Endothelial cell of umbilical vein (primary cell): ENCODE data around the gene TDRD3. TPM values are rescaled to one million over a fixed set of nuclear protein-coding genes. Genes with fewer than 3 reads are reported as not detected.

ENCODE experiments used
- BruUV-seq: library from RNA; stranded (reverse); fragments of 400-500 nt; replicated peaks from 2 replicates; lab custom pipeline; 2021; lab: Mats Ljungman, UMichigan
- CTCF ChIA-PET: fragments of 300-600, 350-600 bp; sonication (Branson Sonifier 250); formaldehyde crosslinking; loops from one replicate; lab custom pipeline; 2021; ENCODE audit warnings: antibody characterized with exemption, inconsistent platforms; lab: Charles Lee
- POLR2A ChIA-PET: fragments of 300-600, 350-600 bp; sonication (Branson Sonifier 250); formaldehyde crosslinking; loops from one replicate; lab custom pipeline; 2021; ENCODE audit warnings: antibody characterized with exemption, inconsistent platforms; lab: Charles Lee
- DNase-seq: peaks from one replicate; pipeline ENCODE4 v3.0.0-alpha.2; 2011; ENCODE audit warnings: low read depth, low spot score
- FAIRE-seq: peaks from 2 replicates; lab custom pipeline; 2011; peaks lifted over from hg19 to GRCh38; lab: Jason Lieb, UNC
- H2AFZ ChIP-seq: 2 replicates; pipeline ENCODE4 v1.6.0; 2012; ENCODE audit warnings: low read depth, low read length, control low read depth, inconsistent platforms
- H3K27ac ChIP-seq: 2 replicates; pipeline ENCODE4 v1.5.1; 2011; ENCODE audit warnings: low read depth, mild to moderate bottlenecking, control low read depth, low read length, moderate library complexity; ENCODE audit not compliant: insufficient read depth
- H3K27me3 ChIP-seq, 2 experiments: 2 replicates each; pipeline versions ENCODE4 v1.6.0 to v1.6.1; 2011; ENCODE audit warnings: low read length in 2 of 2, mixed read lengths in 1 of 2; ENCODE audit not compliant: control insufficient read depth in 2 of 2, insufficient read depth in 2 of 2
- H3K36me3 ChIP-seq, 2 experiments: 2 replicates in 1 of 2; 3 replicates in 1 of 2; pipeline ENCODE4 v1.5.1; 2011; ENCODE audit warnings: low read length in 2 of 2, mild to moderate bottlenecking in 1 of 2, moderate library complexity in 1 of 2; ENCODE audit not compliant: control insufficient read depth in 2 of 2, insufficient read depth in 2 of 2; ENCODE audit errors: extremely low read depth in 1 of 2
- H3K4me1 ChIP-seq: 3 replicates; pipeline ENCODE4 v1.5.1; 2011; ENCODE audit warnings: mild to moderate bottlenecking, low read length; ENCODE audit not compliant: control insufficient read depth, insufficient read depth; ENCODE audit errors: extremely low read depth
- H3K4me2 ChIP-seq: 2 replicates; pipeline ENCODE4 v1.6.1; 2011; ENCODE audit warnings: low read length, control low read depth, mixed read lengths; ENCODE audit not compliant: insufficient read depth
- H3K4me3 ChIP-seq, 3 experiments: fragments of 200-600 bp in 1 of 3; sonication (generic), shearing (Covaris generic) in 1 of 3; replicated peaks in 1 of 3; 2 replicates each; pipeline ENCODE4 v1.5.1; 2011 to 2016; ENCODE audit warnings: control low read depth in 3 of 3, low read length in 3 of 3, mild to moderate bottlenecking in 2 of 3, inconsistent platforms in 1 of 3, low read depth in 1 of 3, moderate library complexity in 1 of 3; ENCODE audit not compliant: insufficient read depth in 1 of 3
- H3K79me2 ChIP-seq: 2 replicates; pipeline ENCODE4 v1.6.0; 2012; ENCODE audit warnings: low read length, inconsistent platforms; ENCODE audit not compliant: control insufficient read depth, insufficient read depth
- H3K9ac ChIP-seq: replicated peaks from 2 replicates; pipeline ENCODE3; 2011; ENCODE audit warnings: low read length, control low read depth; ENCODE audit not compliant: insufficient read depth; ENCODE audit errors: extremely low read depth
- H3K9me1 ChIP-seq: replicated peaks from 3 replicates; pipeline ENCODE4 v1.6.0; 2011; ENCODE audit warnings: mild to moderate bottlenecking, low read length; ENCODE audit not compliant: control insufficient read depth, insufficient read depth; ENCODE audit errors: extremely low read depth
- H3K9me3 ChIP-seq: replicated peaks from 2 replicates; pipeline ENCODE4 v1.5.1; 2012; ENCODE audit warnings: low read length, inconsistent platforms; ENCODE audit not compliant: control insufficient read depth, insufficient read depth
- H4K20me1 ChIP-seq: replicated peaks from 2 replicates; pipeline ENCODE3; 2011; ENCODE audit warnings: mild to moderate bottlenecking, low read length; ENCODE audit not compliant: control insufficient read depth, insufficient read depth; ENCODE audit errors: extremely low read depth
- EZH2 ChIP-seq: IDR thresholded peaks from 2 replicates; pipeline ENCODE4 v1.6.1; 2012; ENCODE audit warnings: borderline replicate concordance, low read depth, mild to moderate bottlenecking, moderate library complexity, low read length, inconsistent platforms; ENCODE audit not compliant: severe bottlenecking
- FOS ChIP-seq: IDR thresholded peaks from 2 replicates; pipeline ENCODE4 v1.6.1; 2011; ENCODE audit warnings: mild to moderate bottlenecking, low read length, moderate library complexity, borderline replicate concordance; ENCODE audit not compliant: insufficient read depth
- GATA2 ChIP-seq: IDR thresholded peaks from 2 replicates; pipeline ENCODE4 v1.7.0; 2011; ENCODE audit warnings: low read depth, mild to moderate bottlenecking, moderate library complexity, mixed read lengths, low read length; ENCODE audit not compliant: insufficient read length, insufficient read depth
- JUN ChIP-seq: IDR thresholded peaks from 2 replicates; pipeline ENCODE4 v1.6.1; 2011; ENCODE audit warnings: borderline replicate concordance, low read depth; ENCODE audit not compliant: insufficient read length, insufficient read depth
- MYC ChIP-seq: IDR thresholded peaks from one replicate; pipeline ENCODE4 v1.6.1; 2011; ENCODE audit warnings: mild to moderate bottlenecking, low read depth, low read length
- POLR2A ChIP-seq: IDR thresholded peaks from 2 replicates; pipeline ENCODE4 v1.6.1; 2012; ENCODE audit warnings: low read depth, mild to moderate bottlenecking, control low read depth, low read length
- POLR2AphosphoS5 ChIP-seq: IDR thresholded peaks from 2 replicates; pipeline ENCODE4 v1.6.1; 2012; ENCODE audit warnings: low read depth, mild to moderate bottlenecking, control low read depth, low read length, moderate library complexity; ENCODE audit not compliant: insufficient read depth
- dilution Hi-C: fragments of 300-500 bp; cut with MboI; formaldehyde crosslinking; loops from one replicate; pipeline ENCODE4 v1.15.0; 2019; ENCODE audit warnings: low sequenced_read_pairs; ENCODE audit not compliant: extremely low pct_ligation_motif_present
- intact Hi-C: fragments of 100-400 bp; cut with micrococcal nuclease; formaldehyde crosslinking; loops from one replicate; pipeline ENCODE4 v1.10.0; 2022
- polyA plus RNA-seq, 4 experiments: library from polyadenylated mRNA; depleted of rRNA in 3 of 4; stranded (reverse) in 3 of 4; unstranded in 1 of 4; fragments of >200 nt; gene quantifications; 2 replicates each; pipeline versions ENCODE4 v1.2.1 to v1.2.3, GENCODE V29; 2011 to 2012; ENCODE audit warnings: missing spikeins in 1 of 4
- total RNA-seq: library from RNA; stranded (reverse); gene quantifications from 2 replicates; pipeline ENCODE4 v1.2.3, GENCODE V29; 2021
- TF ChIP-seq, protein P1 (sequence below): IDR thresholded peaks from 2 replicates; pipeline ENCODE4 v1.6.1; 2011; ENCODE audit not compliant: insufficient read depth, insufficient read length
- TF ChIP-seq, protein P2 (sequence below), 2 donors: IDR thresholded peaks; 1 replicate in 1 of 2; 2 replicates in 1 of 2; pipeline ENCODE4 v1.5.1; 2011; ENCODE audit warnings: low read length in 2 of 2, mild to moderate bottlenecking in 2 of 2, moderate library complexity in 2 of 2, control low read depth in 1 of 2, inconsistent platforms in 1 of 2, low read depth in 1 of 2; ENCODE audit not compliant: insufficient read depth in 1 of 2; ENCODE audit errors: extremely low read depth in 1 of 2

Gene TDRD3
- total and polyA plus RNA-seq, 2 donors (not counting 3 experiments of a cell fraction or from before 2014, with no cell fraction given): 3.0 to 16.3 TPM

DNA sequence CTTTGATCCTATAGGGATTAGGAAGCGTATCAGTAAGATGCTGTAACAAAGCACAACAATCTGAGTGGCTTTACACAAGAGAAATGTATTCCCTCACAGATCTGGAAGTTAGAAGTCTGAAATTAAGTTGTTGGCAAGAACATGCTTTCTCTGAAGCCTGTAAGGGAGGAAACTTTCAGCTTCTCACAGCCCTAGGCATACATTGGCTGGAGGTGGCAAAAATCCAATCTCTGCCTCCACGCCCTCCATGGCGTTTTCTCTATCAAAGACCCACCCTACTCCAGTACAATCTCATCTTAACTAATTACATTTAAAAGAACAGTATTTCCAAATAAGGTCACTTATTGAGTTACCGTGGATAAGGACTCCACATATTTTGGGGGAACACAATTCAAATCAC lies 211.9 kb downstream of the TDRD3 start:
- Histone ChIP-seq H3K4me1 (no peaks in the 10 kb centered on the region), H4K20me1 (no peaks in the 10 kb centered on the region), H3K9me3 (no peaks in the 10 kb centered on the region), H3K9me1 (no peaks in the 10 kb centered on the region), H3K27me3 (peaks cover 16 to 17% of the 10 kb centered on the region in 2 experiments), H3K79me2 (no peaks in the 10 kb centered on the region), H3K4me3 (no peak overlapping the region), H3K4me2 (no peak overlapping the region), H3K9ac (no peak overlapping the region), H3K27ac (no peak overlapping the region), H3K36me3 (no peaks in the 10 kb centered on the region), H2AFZ (no peak overlapping the region)
- CTCF ChIA-PET: interaction anchor here (1.0 to 1.1 kb wide), 2 partner anchors 9 to 19 kb away, joined by 3 to 4 read pairs; no protein-coding TSS in a partner anchor
- no peak for TF ChIP-seq FOS
- TF ChIP-seq, protein P1, sequence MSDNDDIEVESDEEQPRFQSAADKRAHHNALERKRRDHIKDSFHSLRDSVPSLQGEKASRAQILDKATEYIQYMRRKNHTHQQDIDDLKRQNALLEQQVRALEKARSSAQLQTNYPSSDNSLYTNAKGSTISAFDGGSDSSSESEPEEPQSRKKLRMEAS: no peak
- dilution Hi-C loops: no loop called here
- intact Hi-C loops: no loop called here
- DNase-seq (no peak), FAIRE-seq (no peak)
- POLR2A ChIA-PET: no interaction called here
- no TSS peak for BruUV-seq

DNA sequence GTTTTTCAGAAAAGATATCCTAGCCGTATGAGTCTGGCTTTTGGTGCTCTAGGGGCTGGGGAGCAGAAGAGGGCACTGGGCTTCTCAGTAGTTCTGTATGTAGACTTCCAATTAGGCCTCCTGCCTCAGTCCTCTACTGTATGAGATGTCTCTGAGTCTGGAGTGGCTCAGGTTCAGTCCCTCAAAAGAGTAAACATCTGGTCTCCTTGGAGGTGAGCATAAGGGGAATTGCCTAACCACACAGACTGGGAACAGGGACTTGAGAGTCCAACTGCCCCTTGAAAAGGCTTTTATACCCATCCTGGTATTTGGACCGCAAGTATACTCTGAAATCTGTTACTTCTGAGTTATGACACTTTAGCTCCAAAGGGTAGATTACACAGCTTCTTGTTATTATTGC lies 214.5 kb downstream of the TDRD3 start:
- BruUV-seq: no TSS peak
- Histone ChIP-seq H3K79me2 (no peaks in the 10 kb centered on the region), H3K9ac (no peak overlapping the region), H3K4me1 (no peaks in the 10 kb centered on the region), H3K4me2 (no peak overlapping the region), H3K27ac (no peak overlapping the region), H2AFZ (no peak overlapping the region), H3K36me3 (no peaks in the 10 kb centered on the region), H3K9me1 (no peaks in the 10 kb centered on the region), H3K9me3 (no peaks in the 10 kb centered on the region), H4K20me1 (no peaks in the 10 kb centered on the region), H3K4me3 (no peak overlapping the region), H3K27me3 (peaks cover 16 to 17% of the 10 kb centered on the region in 2 experiments)
- POLR2A ChIA-PET: no interaction called here
- dilution Hi-C loops (no loop called here), intact Hi-C loops (no loop called here)
- CTCF ChIA-PET: interaction anchor here (1.2 kb wide), 1 partner anchor 16 kb away, joined by 4 read pairs; no protein-coding TSS in a partner anchor
- TF ChIP-seq, protein P1: no peak
- TF ChIP-seq GATA2 (no peak), FOS (no peak), MYC (no peak), EZH2 (no peak), POLR2A (no peak), JUN (no peak), POLR2AphosphoS5 (no peak)
- TF ChIP-seq, protein P2, sequence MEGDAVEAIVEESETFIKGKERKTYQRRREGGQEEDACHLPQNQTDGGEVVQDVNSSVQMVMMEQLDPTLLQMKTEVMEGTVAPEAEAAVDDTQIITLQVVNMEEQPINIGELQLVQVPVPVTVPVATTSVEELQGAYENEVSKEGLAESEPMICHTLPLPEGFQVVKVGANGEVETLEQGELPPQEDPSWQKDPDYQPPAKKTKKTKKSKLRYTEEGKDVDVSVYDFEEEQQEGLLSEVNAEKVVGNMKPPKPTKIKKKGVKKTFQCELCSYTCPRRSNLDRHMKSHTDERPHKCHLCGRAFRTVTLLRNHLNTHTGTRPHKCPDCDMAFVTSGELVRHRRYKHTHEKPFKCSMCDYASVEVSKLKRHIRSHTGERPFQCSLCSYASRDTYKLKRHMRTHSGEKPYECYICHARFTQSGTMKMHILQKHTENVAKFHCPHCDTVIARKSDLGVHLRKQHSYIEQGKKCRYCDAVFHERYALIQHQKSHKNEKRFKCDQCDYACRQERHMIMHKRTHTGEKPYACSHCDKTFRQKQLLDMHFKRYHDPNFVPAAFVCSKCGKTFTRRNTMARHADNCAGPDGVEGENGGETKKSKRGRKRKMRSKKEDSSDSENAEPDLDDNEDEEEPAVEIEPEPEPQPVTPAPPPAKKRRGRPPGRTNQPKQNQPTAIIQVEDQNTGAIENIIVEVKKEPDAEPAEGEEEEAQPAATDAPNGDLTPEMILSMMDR (IDR thresholded peaks at IDR 0.05; ENCODE audit: extremely low read depth in 1 of 2, insufficient read depth in 1 of 2, low read depth in 1 of 2, low read length in 2 of 2): no peak
- no peak for FAIRE-seq
- no peak for DNase-seq
